ENCODE data around the gene CCDC146. TPM values are rescaled to one million over a fixed set of nuclear protein-coding genes. Genes with fewer than 3 reads are reported as not detected.

The CCDC146 gene
- total RNA-seq, 1 experiment from 2014 or later, result 0.72 TPM

DNA sequence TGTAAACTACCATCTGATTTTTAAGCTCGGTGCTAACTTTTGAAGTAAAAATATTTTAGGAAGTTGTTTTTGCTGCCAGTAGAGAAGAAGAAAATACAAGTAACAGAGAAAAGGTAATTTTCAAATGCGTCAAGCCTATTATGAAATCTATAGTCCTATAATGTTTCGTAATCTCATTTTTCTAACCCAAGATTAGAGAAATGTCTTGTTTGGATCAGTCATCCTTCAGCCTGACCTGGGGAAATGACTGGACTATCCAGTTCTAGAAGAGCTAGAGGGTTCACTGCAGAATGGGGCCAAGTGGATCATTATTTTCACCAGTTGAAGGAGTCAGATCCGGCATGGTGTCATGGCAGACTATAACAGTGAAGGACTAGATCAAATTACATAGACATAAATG is 139.9 kb downstream of the CCDC146 start:
- H3K27ac ChIP-seq (ENCODE audit: insufficient read length, low read depth, low read length), result no peak overlapping the region
- no peak overlapping the region for H3K4me3 Mint-ChIP-seq
- no peaks in the 10 kb centered on the region for H3K27me3 ChIP-seq (ENCODE audit: insufficient read depth, low read length)
- no peak overlapping the region for H3K14ac ChIP-seq (ENCODE audit: insufficient read depth, low read length)
- H3K4me2 ChIP-seq (ENCODE audit: insufficient read depth, insufficient read length, low read length), result no peak overlapping the region
- H3K79me2 ChIP-seq (ENCODE audit: insufficient read depth, low read length), result no peaks in the 10 kb centered on the region
- no peaks in the 10 kb centered on the region; the same call in 1 of the 2 replicates for H3K27me3 Mint-ChIP-seq (ENCODE audit: low read depth)
- H2BK12ac ChIP-seq (ENCODE audit: insufficient read length, low read depth, low read length), result no peak overlapping the region
- no peak overlapping the region for H3K9ac ChIP-seq (ENCODE audit: extremely low read depth, insufficient read length, low read length)
- no peak overlapping the region for H3K56ac ChIP-seq (ENCODE audit: insufficient read length, low read depth, low read length)
- H3K4ac ChIP-seq (ENCODE audit: low read depth, low read length), result no peak overlapping the region
- H3K4me1 Mint-ChIP-seq, result peaks cover 5 to 6% of the 10 kb centered on the region in 2 experiments
- H4K8ac ChIP-seq (replicated peaks; ENCODE audit: insufficient read length, low read depth, low read length), result no peak overlapping the region
- H3K79me1 ChIP-seq (ENCODE audit: insufficient read depth, low read depth, low read length, poor library complexity, severe bottlenecking), result no peaks in the 10 kb centered on the region
- no peak overlapping the region for H2AK5ac ChIP-seq (ENCODE audit: insufficient read length, low read length)
- H3K36me3 Mint-ChIP-seq (ENCODE audit: insufficient read depth in 1 of 3, low read depth in 3 of 3), result no peaks in the 10 kb centered on the region
- no peak for DNase-seq
- no peak overlapping the region for H3K18ac ChIP-seq (ENCODE audit: insufficient read length, low read depth, low read length)
- no peaks in the 10 kb centered on the region for H4K20me1 ChIP-seq (ENCODE audit: control insufficient read depth, insufficient read depth, insufficient read length)
- H2AFZ ChIP-seq (ENCODE audit: low read length), result no peak overlapping the region
- TF ChIP-seq CTCF (conservative IDR thresholded peaks at IDR 0.05), result no peak
- no peak overlapping the region for H2BK20ac ChIP-seq (ENCODE audit: low read depth, low read length, poor library complexity, severe bottlenecking)
- H3T11ph ChIP-seq (ENCODE audit: low read length), result no peak overlapping the region
- no peak overlapping the region for H3K23ac ChIP-seq (ENCODE audit: insufficient read length, low read depth, low read length)
- H2BK15ac ChIP-seq (ENCODE audit: low read depth, low read length), result no peak overlapping the region
- peaks cover 2% of the 10 kb centered on the region for H3K4me1 ChIP-seq (ENCODE audit: insufficient read depth, low read length)
- no CpG with 5 or more reads among the region's 4 CpGs for WGBS (ENCODE audit: extremely low coverage, insufficient read length, low lambda C conversion rate)
- no peak overlapping the region for H3K27ac Mint-ChIP-seq
- no peaks in the 10 kb centered on the region for H3K9me3 Mint-ChIP-seq
- H3K9me3 ChIP-seq (ENCODE audit: control insufficient read depth, low read depth, low read length), result no peaks in the 10 kb centered on the region
- H4K5ac ChIP-seq (ENCODE audit: insufficient read length, low read depth, low read length), result no peak overlapping the region
- H3K23me2 ChIP-seq (ENCODE audit: insufficient read length, low read depth, low read length, poor library complexity, severe bottlenecking), result no peaks in the 10 kb centered on the region
- no peak overlapping the region for H4K91ac ChIP-seq (ENCODE audit: insufficient read length, low read depth, low read length)
- no peak overlapping the region for H2BK5ac ChIP-seq (ENCODE audit: insufficient read length, low read length)
- H2BK120ac ChIP-seq (ENCODE audit: low read depth, low read length, poor library complexity, severe bottlenecking), result no peak overlapping the region

All from H9 (cell line).